ENCODE results near the gene FAM241A. TPM values are rescaled to one million over a fixed set of nuclear protein-coding genes. Genes with fewer than 3 reads are reported as not detected.

Gene FAM241A
- total RNA-seq = 6.8 TPM

DNA sequence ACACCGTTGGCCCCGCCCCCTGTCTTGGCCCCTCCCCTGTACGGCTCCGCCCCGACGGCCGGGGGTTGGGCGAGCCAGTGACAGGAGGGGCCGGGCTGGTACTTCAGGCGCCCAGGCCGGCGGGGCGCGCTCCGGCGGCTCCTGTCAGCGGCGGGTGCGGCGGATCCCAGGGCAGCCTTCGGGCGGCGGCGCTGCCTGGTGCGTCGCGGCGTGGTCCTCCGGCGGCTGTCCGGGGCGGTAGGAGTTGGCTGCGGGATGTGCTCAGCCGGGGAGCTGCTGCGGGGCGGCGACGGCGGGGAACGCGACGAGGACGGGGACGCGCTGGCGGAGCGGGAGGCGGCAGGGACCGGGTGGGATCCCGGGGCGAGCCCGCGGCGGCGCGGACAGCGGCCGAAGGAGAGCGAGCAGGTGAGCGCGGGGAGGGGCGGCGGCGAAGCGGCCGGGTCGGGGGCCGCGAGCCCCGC lies at the start of gene FAM241A:
Gene FAM241A (plus strand): TSS at position 129 of the 464 bp plus-strand sequence. CDS start 127 bp downstream, at position 256.
- no peaks in the 10 kb centered on the region for H3K27me3 ChIP-seq
- intact Hi-C loops (cut with DNase I) = loop anchor here (1.0 to 5.0 kb wide), 5 partner anchors 19 to 492 kb away; partner anchors contain the start of genes AP1AR, LARP7, TIFA and ZGRF1
- H3K27ac ChIP-seq = peak within 1 kb of the TSS; percentile 77 to 89
- peak within 1 kb of the TSS; percentile 76 to 96 for H3K4me3 ChIP-seq
- peak; percentile 62 to 94 for DNase-seq (ENCODE audit: low spot score in 2 of 2)
- peaks cover 0 to 5% of the 10 kb centered on the region in 2 donors for H3K4me1 ChIP-seq
- H3K9me3 ChIP-seq = no peaks in the 10 kb centered on the region
- TF ChIP-seq, protein P1, sequence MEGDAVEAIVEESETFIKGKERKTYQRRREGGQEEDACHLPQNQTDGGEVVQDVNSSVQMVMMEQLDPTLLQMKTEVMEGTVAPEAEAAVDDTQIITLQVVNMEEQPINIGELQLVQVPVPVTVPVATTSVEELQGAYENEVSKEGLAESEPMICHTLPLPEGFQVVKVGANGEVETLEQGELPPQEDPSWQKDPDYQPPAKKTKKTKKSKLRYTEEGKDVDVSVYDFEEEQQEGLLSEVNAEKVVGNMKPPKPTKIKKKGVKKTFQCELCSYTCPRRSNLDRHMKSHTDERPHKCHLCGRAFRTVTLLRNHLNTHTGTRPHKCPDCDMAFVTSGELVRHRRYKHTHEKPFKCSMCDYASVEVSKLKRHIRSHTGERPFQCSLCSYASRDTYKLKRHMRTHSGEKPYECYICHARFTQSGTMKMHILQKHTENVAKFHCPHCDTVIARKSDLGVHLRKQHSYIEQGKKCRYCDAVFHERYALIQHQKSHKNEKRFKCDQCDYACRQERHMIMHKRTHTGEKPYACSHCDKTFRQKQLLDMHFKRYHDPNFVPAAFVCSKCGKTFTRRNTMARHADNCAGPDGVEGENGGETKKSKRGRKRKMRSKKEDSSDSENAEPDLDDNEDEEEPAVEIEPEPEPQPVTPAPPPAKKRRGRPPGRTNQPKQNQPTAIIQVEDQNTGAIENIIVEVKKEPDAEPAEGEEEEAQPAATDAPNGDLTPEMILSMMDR (IDR thresholded peaks at IDR 0.05) = no peak
- H3K36me3 ChIP-seq = no peaks in the 10 kb centered on the region

DNA sequence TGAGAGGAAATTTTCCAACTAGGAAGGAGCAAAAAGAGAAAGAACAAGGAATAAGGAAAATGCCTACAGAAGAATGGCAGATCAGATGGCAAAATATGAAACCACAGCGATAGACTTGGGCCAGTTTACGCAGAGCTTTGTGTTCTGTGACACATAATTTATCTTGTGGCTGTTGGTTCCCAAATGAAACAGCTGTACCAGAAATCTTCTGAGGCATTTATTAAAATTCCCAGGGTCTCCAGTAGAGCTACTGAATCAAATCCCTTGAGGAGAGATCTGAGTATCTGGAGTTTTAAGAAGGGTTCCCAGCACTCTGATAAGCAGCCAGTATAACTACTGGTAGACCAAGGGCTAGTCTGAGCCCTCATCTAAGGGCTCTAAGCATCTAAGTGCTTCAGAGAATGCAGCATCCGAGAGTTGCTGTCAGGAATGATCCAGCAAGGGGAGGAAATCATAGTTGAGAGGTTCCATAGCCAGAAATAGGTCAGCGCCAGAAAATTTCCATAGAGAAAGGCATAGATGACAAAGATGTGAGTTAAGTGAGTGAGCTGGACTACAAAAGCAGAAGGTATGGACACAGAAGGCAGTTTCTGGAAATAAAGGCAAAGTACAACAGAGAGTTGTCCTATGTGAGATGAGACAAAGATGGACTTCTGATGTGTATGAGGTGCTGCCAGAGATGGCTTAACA lies 46.3 kb upstream of the FAM241A start:
- no peak overlapping the region for H3K27ac ChIP-seq
- no peaks in the 10 kb centered on the region for H3K27me3 ChIP-seq
- DNase-seq (ENCODE audit: low spot score in 2 of 2) = no peak
- H3K4me3 ChIP-seq = no peak overlapping the region
- H3K4me1 ChIP-seq = no peaks in the 10 kb centered on the region
- H3K9me3 ChIP-seq = no peaks in the 10 kb centered on the region
- no peaks in the 10 kb centered on the region for H3K36me3 ChIP-seq
- TF ChIP-seq, protein P1 (IDR thresholded peaks at IDR 0.05) = no peak
- intact Hi-C loops (cut with DNase I) = loop anchor here (1.0 to 2.0 kb wide), 2 partner anchors 136 to 506 kb away; no protein-coding TSS in a partner anchor

- no peak overlapping the region for H3K4me3 ChIP-seq
- no peak overlapping the region for H3K27ac ChIP-seq
- H3K27me3 ChIP-seq = no peaks in the 10 kb centered on the region
- TF ChIP-seq, protein P1 (IDR thresholded peaks at IDR 0.05) = peak; percentile 32 to 68 (median 63)
- DNase-seq (ENCODE audit: low spot score in 2 of 2) = no peak
- no peaks in the 10 kb centered on the region for H3K36me3 ChIP-seq
- no peaks in the 10 kb centered on the region for H3K9me3 ChIP-seq
- no peaks in the 10 kb centered on the region for H3K4me1 ChIP-seq
- intact Hi-C loops (cut with DNase I) = loop anchor here (1.0 to 5.0 kb wide), 3 partner anchors 48 to 505 kb away; partner anchors contain the start of gene FAM241A
Observed at GRCh38 chr4:112099701-112100297, 45.5 kb upstream of the FAM241A start.

DNA sequence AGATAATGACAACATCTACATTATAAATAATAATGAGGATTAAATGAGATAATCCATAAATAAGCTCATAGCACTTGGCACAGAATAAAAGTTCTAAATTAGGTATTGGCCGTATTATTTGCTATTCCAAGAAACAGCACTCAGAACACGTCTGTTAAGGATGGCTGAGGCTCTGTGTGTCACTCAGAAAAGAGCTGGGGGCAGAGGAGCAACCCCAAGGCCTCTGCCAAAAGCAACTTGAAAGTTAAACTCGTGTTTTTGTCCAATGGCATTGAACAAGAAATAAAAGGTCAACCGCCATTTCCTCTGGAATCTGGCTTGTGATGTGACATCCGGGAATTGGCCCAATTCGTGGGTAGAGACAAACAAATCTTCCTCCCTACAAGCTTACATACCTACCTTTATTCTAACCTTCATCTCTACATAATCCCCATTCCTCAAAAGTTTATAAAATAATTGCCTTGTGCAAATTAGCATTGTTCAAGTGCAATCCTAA lies 42.3 kb upstream of the FAM241A start:
- Histone ChIP-seq H3K4me3 (no peak overlapping the region), H3K4me1 (no peaks in the 10 kb centered on the region), H3K27me3 (no peaks in the 10 kb centered on the region), H3K36me3 (no peaks in the 10 kb centered on the region), H3K27ac (no peak overlapping the region), H3K9me3 (no peaks in the 10 kb centered on the region)
- intact Hi-C loops (cut with DNase I) = loop anchor here (5.0 kb wide), 1 partner anchor 44 kb away; the partner anchor contains the start of gene FAM241A
- no peak for DNase-seq (ENCODE audit: low spot score in 2 of 2)
- TF ChIP-seq, protein P1 (IDR thresholded peaks at IDR 0.05) = no peak

DNA sequence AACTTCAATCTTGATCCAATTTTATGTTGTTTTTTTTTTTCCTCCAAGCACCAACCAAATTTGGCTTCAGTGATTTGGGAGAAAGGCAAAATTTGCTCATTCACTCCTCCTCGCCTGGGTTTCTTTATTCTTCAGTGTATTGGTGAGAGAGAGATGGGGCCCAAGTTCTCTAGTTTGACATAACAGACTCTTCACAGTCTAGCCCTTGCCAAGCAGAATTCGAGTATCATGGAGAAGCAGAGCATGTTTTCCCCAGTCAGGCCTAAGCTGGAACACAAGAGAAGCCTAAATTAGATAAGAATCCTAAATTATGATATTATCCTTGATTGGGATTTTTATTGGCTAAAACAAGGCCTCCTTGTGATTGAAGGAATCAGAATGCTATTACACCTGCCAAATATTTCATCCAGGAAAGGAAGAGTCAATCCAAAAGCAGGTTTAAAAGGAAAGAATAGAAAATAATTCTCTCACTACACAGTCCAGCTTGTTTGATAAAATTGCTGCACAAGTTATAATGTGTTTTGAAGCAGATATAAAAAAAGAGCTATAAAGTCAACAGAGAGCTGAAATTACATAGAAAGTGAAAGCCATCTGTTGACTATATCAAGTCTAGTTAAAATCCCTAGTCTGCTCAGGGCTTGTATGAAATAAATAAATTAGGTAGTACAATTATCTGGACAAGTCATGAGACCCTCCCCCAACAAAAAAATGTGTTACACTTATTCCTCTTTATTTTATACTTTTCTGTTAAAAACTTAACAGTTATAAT lies 39.9 kb upstream of the FAM241A start:
- Histone ChIP-seq H3K4me1 (peaks cover 0 to 2% of the 10 kb centered on the region in 2 donors), H3K27ac (no peak overlapping the region), H3K9me3 (no peaks in the 10 kb centered on the region), H3K27me3 (no peaks in the 10 kb centered on the region), H3K4me3 (no peak overlapping the region), H3K36me3 (no peaks in the 10 kb centered on the region)
- TF ChIP-seq, protein P1 (IDR thresholded peaks at IDR 0.05) = no peak
- intact Hi-C loops (cut with DNase I) = no loop called here
- no peak for DNase-seq (ENCODE audit: low spot score in 2 of 2)
